Activated CD4-positive, CD25-positive, alpha-beta regulatory T cell treated with anti-CD3 and anti-CD28 coated beads, Interleukin-2, amount 50 U/mL, for 24 hours (primary cell): ENCODE data around the gene WBP2.
"Not testable (repeated sequence)": the region's sequence is repeated elsewhere in the genome, so short reads cannot be mapped to it uniquely, and the experiment has no call there.

Source experiments
- ATAC-seq, 2 donors: fragments of 150-1000 bp; cut with Tn5 transposase; one replicate each; pipeline ENCODE4 v1.10.0; 2021; ENCODE audit warnings: mild to moderate bottlenecking in 1 of 2, moderate library complexity in 1 of 2

WBP2 gene

DNA sequence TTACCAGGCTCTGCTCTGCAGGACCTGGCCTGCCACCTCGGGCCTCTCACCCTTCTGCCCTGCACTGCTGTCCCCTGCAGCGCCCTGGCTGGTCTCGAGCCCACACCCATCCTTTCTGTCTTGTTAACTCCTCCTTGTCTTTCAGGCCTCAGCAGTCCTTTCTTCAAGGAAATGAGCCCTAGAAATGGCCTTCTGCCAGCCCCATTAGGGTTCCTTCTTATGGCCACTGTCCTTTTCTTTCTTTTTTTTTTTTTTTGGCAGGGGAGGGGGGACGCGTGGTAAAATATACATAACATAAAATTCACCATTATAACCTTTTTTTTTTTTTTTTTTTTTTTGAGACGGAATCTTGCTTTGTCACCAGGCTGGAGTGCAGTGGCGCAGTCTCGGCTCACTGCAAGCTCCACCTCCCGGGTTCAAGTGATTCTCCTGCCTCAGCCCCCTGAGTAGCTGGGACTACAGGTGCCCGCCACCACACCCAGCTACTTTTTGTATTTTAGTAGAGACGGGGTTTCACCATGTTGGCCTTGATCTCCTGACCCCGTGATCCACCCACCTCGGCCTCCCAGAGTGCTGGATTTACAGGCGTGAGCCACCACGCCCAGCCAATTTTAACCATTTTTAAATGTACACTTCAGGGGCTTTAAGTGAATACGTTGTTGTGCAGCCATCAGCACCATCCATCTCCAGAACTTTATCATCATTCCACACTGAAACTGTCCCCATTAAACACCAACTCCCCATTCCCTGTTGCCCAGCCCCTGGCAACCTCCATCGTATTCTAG is 10.5 kb upstream of the WBP2 start:
- not testable (repeated sequence) for ATAC-seq

DNA sequence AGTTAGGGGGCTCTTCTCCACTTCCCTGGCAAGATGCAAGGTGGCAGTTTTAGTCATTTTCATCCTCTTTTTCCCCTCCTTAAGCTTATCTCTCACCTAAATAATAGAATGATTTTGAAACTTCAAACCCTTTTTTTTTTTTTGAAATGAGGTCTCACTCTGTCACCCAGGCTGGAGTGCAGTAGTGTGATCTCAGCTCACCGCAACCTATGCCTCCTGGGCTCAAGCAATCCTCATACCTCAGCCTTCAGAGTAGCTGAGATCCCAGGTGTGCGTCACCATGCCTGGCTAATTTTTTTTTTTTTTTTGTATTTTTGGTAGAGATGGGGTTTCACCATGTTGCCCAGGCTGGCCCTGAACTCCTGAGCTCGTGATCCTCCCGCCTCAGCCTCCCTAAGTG is 9.8 kb upstream of the WBP2 start:
- not testable (repeated sequence) for ATAC-seq

GRCh38 chr17:75864448-75864871 is 9.3 kb upstream of the WBP2 start:
- ATAC-seq = peak; percentile 32 to 51

GRCh38 chr17:75861927-75862317 is 6.8 kb upstream of the WBP2 start:
- no peak for ATAC-seq

DNA sequence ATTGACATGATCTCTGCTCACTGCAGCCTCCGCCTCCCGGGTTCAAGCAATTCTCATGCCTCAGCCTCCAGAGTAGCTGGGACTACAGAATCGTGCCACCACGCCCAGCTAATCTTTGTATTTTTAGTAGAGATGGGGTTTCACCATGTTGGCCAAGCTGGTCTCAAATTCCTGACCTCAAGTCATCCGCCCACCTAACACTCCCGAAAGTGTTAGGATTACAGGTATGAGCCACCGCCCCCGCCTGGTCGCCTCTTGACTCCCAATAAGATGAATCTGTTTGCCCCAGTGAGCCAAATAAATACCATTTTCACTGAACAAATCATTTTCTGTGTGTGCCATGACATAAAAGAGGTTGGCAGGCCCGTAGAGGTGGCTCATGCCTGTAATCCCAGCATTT is 4.2 kb upstream of the WBP2 start:
- ATAC-seq = not testable (repeated sequence)

DNA sequence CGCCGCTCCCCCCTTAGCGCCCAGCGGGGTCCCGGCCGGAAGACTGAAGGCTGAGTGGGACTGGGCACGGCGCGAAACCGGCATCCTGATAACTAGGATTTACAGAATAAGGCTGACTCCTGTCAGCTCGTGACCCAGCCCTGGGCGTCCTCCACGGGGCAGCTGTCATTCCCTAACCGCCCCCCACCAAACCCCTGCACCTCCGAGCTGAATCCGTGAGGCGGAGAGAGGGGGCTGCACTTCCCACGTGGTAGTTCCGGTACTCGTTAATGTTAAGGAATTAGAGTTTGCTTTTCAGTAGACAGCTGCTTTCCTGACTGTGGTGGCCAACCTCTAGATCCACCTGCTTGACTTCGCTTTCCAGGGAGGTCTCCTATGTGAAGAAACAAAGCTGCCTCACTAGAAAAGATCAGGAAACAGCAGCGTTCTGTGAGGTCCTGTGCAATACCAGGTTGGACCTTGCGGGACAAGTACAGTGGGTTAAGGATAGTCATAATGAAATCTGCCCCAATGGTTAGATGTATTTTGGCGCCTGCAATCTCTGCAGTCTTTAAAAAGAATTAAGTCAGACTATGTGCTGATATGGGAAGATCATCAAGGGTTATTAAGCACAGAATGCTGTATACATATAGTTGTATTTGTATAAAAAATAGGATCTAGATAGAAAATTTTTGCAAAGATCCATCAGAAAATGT is 1.1 kb upstream of the WBP2 start:
- ATAC-seq = peak in 1 of 2 donors; percentile 14

DNA sequence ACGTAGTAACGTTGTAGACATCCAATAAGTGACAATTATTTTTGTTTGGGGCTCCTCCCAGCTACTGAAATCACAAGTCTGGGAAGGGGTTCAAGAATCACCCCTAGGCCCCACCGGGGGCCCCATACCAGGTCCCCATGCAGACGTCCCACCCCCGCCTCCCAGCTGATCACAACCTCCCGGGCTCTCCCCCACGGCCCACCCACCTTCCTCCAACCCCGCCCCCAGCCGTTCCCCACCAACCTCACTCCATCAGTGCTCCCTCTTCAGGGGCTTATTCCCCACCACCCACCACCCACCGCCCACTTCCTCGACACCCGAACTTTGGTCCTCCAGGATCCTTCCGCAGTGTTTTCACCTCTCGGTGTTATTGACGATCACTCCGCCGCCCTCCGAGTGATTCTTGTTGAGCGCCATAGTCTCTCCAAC is 240 bp downstream of the WBP2 start:
- no peak for ATAC-seq

DNA sequence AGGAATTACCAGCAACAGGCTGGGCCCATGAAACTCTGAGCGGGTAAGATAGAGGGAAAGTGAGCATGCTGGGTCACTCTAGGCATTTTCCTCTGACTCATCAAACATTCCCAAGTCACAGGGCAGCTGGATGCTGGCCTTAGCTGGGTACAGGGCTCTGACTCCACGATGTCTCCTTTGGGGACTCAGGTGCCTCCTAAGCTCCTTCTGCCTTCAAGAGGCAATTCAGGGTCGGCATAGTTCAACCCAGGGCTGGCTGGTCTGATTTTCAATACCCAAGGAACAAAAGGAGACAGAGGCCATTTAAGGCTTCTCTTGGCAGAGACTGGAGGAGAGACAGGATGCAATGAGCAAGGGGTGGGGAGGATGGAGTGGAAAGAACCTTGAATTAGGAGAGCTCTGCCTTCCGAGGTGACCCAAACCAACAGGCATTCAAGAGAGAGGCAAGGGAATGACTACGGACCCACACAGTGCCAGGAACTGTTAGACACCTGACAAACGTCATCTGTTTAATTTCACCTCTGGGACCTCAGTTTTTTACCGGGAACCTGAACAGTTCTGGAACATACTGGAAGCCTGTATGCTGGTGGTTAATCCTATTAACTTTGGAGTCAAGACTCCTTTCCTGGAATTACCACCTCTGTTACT is 910 bp downstream of the WBP2 start:
- no peak for ATAC-seq

- no peak for ATAC-seq
Measured at GRCh38 chr17:75853433-75853832, 1.7 kb downstream of the WBP2 start.

DNA sequence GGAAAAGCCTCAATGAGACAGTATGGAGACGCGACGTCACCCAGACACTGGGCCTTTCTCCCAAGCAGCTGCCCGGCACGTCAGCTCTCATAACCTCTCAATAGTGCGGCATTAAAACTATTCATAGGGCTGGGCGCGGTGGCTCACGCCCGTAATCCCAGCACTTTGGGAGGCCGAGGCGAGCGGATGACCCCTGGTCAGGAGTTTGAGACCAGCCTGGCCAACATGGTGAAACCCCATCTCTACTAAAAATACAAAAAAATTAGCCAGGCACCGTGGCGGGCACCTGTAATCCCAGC is 3.5 kb downstream of the WBP2 start:
- ATAC-seq = not testable (repeated sequence)

GRCh38 chr17:75850928-75851692 is 4.0 kb downstream of the WBP2 start:
- ATAC-seq = no peak

DNA sequence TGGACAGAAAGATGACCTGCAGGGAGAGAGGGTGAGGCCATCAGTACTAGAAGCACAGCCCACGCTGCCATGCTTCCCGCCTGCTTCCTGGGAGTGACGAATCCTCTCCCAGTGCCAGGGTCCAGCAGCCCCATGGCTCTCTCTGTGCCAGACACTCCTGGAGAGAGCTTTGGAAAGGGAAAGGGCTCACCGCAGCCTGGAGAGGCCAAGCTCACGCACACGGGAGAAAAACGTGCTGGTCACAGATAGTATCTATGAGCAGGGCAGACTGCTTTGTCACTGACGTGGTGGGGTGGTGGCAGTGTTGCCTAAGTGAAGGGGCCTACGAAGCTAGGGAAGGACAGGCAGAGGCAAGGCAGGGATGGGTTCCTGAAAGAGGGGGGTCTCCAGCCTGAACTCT is 5.4 kb downstream of the WBP2 start:
- no peak for ATAC-seq

DNA sequence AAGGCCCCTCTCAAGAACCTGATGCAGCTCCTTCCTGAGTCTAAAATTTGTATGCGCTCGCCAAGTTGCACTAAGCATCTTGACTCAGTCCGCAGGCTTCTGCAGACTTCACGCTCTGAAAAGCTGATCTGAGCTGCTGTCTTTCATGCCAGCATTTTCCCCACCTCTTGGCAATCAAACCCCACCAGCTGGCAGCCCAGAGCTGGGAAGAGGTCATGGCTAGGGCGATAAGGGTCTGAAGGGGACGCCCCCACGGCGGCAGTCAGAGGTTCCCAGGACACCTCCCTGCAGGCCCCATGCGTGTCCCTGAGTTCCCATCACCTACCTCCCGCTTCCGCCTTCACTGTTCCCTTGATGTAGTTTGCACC is 5.9 kb downstream of the WBP2 start:
- ATAC-seq = no peak

- ATAC-seq = peak in 1 of 2 donors; percentile 21
Measured at GRCh38 chr17:75848523-75849278, 6.4 kb downstream of the WBP2 start.

- ATAC-seq = no peak
Measured at GRCh38 chr17:75847614-75848522, 7.3 kb downstream of the WBP2 start.

- ATAC-seq = no peak
Measured at GRCh38 chr17:75846692-75847613, 8.2 kb downstream of the WBP2 start.

GRCh38 chr17:75845933-75846691 is 9.0 kb downstream of the WBP2 start:
- no peak for ATAC-seq

GRCh38 chr17:75845058-75845711 is 9.9 kb downstream of the WBP2 start:
- peak; percentile 59 to 62 for ATAC-seq

DNA sequence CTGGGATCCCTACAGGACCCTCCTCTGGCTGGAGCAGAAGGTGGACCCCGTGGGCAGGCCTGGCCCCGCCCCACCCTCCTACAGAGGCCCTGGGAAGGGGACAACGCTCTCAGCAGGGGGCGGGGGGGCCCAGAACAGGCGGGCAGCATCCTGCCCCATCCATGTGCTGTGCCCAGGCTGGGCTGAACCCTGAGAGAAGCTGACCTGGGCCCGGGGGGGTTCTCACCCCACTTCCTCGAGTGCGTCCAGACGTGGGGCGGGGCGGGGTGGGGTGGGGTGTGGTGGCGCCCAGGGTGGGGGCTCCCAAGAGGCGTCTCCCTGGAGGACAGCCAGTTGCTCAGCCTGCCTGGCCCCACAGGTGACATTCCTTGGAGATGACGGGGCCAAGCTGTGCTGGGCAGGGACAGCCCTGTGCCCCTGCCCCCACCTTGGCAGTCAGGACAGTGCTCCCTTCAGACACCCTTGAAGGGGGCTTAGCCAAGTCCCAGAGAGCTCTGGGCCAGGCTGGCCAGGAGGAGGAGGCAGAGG is 10.5 kb downstream of the WBP2 start:
- peak; percentile 4 to 5 for ATAC-seq
